Measurements from ENCODE around the gene SLC44A5.
"Not testable (repeated sequence)": the region's sequence is repeated elsewhere in the genome, so short reads cannot be mapped to it uniquely, and the experiment has no call there.

Gene SLC44A5

DNA sequence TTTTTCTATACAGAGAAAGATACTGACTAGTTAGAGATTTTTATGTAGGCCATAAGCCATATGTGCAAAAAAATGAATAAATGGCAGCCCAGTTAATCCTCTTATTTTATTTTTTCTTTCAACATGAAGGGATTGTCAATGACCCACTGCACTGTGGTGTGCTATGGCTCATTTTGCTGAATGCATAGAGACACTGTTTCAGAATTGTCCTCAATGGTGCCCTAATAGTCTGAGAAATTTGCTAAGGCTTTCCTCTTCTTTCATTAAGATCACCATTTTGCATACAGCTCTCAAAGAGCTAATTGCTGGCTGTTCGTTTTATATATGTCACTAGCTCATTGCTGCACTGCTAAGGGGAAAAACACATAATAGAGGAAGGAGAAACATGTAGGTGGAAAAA lies 189.5 kb downstream of the SLC44A5 start:
- no peaks in the 10 kb centered on the region for H3K4me1 Mint-ChIP-seq
- H3K9me3 Mint-ChIP-seq: peaks cover 6% of the 10 kb centered on the region
- H3K27ac Mint-ChIP-seq (ENCODE audit: low read depth): no peak overlapping the region
- ATAC-seq (replicated peaks; ENCODE audit: extremely low read depth, poor library complexity, severe bottlenecking): no peak
- H3K4me3 Mint-ChIP-seq: no peak overlapping the region
- H3K27me3 Mint-ChIP-seq: no peaks in the 10 kb centered on the region
- DNase-seq (ENCODE audit: low spot score in 2 of 2): no peak
- no peaks in the 10 kb centered on the region for H3K36me3 Mint-ChIP-seq (ENCODE audit: insufficient read depth)

GRCh38 chr1:75415187-75415586 lies 195.7 kb downstream of the SLC44A5 start:
- Mint-ChIP-seq H3K27me3 (no peaks in the 10 kb centered on the region), H3K36me3 (ENCODE audit: insufficient read depth) (no peaks in the 10 kb centered on the region), H3K4me3 (no peak overlapping the region), H3K9me3 (peaks cover 6% of the 10 kb centered on the region), H3K4me1 (no peaks in the 10 kb centered on the region), H3K27ac (ENCODE audit: low read depth) (no peak overlapping the region)
- no peak for DNase-seq (ENCODE audit: low spot score in 2 of 2)
- ATAC-seq (replicated peaks; ENCODE audit: extremely low read depth, poor library complexity, severe bottlenecking): no peak

GRCh38 chr1:75412616-75413015 lies 198.3 kb downstream of the SLC44A5 start:
- Mint-ChIP-seq H3K4me3 (no peak overlapping the region), H3K9me3 (peaks cover 5% of the 10 kb centered on the region), H3K36me3 (ENCODE audit: insufficient read depth) (no peaks in the 10 kb centered on the region), H3K4me1 (no peaks in the 10 kb centered on the region), H3K27ac (ENCODE audit: low read depth) (no peak overlapping the region), H3K27me3 (no peaks in the 10 kb centered on the region)
- DNase-seq (ENCODE audit: low spot score in 2 of 2): no peak
- no peak for ATAC-seq (replicated peaks; ENCODE audit: extremely low read depth, poor library complexity, severe bottlenecking)

- not testable (repeated sequence) for H3K27me3 Mint-ChIP-seq; H3K36me3 Mint-ChIP-seq (ENCODE audit: insufficient read depth); H3K4me1 Mint-ChIP-seq; H3K4me3 Mint-ChIP-seq; H3K27ac Mint-ChIP-seq (ENCODE audit: low read depth); DNase-seq (ENCODE audit: low spot score in 2 of 2); ATAC-seq (replicated peaks; ENCODE audit: extremely low read depth, poor library complexity, severe bottlenecking)
- peaks cover 16% of the 10 kb centered on the region for H3K9me3 Mint-ChIP-seq
These were observed 206.2 kb downstream of the SLC44A5 start for GRCh38 chr1:75404681-75405080.

DNA sequence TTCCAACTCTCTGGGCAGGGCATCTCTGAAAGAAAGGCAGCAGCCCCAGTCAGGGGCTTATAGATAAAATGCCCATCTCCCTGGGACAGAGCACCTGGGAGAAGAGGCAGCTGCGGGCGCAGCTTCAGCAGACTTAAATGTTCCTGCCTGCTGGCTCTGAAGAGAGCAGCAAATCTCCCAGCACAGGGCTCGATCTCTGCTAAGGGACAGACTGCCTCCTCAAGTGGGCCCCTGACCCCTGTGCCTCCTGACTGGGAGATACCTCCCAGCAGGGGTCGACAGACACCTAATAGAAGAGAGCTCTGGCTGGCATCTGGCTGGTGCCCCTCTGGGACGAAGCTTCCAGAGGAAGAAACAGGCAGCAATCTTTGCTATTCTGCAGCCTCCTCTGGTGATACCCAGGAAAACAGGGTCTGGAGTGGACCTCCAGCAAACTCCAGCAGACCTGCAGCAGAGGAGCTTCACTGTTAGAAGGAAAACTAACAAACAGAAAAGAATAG lies 207.7 kb downstream of the SLC44A5 start:
- H3K4me3 Mint-ChIP-seq; H3K4me1 Mint-ChIP-seq; DNase-seq (ENCODE audit: low spot score in 2 of 2); ATAC-seq (replicated peaks; ENCODE audit: extremely low read depth, poor library complexity, severe bottlenecking); H3K27ac Mint-ChIP-seq (ENCODE audit: low read depth); H3K27me3 Mint-ChIP-seq; H3K36me3 Mint-ChIP-seq (ENCODE audit: insufficient read depth): not testable (repeated sequence)
- H3K9me3 Mint-ChIP-seq: peaks cover 16% of the 10 kb centered on the region

DNA sequence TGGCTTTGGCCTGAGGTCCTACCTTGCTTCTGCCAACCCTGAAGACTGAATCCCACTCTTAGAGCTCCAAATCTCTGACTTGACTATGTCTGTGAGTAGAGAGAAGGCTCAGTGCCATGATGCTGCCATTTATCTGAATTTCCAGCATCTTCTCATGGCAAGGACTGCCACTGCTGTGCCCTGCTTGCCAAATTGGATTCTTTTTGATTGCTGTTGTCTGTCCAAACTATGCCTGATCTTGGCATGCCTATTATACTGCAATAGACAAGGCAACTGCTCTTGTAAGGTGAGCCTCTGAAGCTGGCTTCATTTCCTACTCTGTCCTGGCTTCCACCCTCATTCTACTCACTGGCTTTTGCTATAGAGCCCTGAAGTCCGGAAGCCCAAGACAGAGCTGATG lies 210.2 kb downstream of the SLC44A5 start:
- ATAC-seq (replicated peaks; ENCODE audit: extremely low read depth, poor library complexity, severe bottlenecking) (no peak), DNase-seq (ENCODE audit: low spot score in 2 of 2) (no peak)
- no peak overlapping the region for H3K4me3 Mint-ChIP-seq
- H3K4me1 Mint-ChIP-seq: no peaks in the 10 kb centered on the region
- H3K27me3 Mint-ChIP-seq: no peaks in the 10 kb centered on the region
- no peaks in the 10 kb centered on the region for H3K36me3 Mint-ChIP-seq (ENCODE audit: insufficient read depth)
- no peak overlapping the region for H3K27ac Mint-ChIP-seq (ENCODE audit: low read depth)
- H3K9me3 Mint-ChIP-seq: peaks cover 20% of the 10 kb centered on the region

DNA sequence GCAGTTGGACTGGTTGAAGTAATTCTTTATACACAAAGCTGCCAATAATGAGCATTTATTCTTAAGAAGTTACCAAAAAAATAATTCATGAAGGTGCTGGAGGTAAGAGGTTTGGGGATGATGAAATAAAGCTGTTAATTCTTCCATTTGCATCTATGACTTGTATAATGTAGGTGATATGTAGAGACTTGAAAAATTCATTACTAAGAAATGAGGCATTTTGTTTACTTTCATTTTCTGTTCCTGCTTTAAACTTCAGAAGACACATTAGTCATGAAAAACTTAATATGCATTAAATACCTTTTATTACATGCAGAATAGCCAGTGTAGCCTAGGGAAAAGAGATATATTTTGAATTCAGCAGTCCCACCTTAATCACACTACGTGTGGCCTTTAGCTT lies 214.2 kb downstream of the SLC44A5 start:
- no peaks in the 10 kb centered on the region for H3K27me3 Mint-ChIP-seq
- H3K9me3 Mint-ChIP-seq: peaks cover 18% of the 10 kb centered on the region
- no peak for ATAC-seq (replicated peaks; ENCODE audit: extremely low read depth, poor library complexity, severe bottlenecking)
- no peaks in the 10 kb centered on the region for H3K36me3 Mint-ChIP-seq (ENCODE audit: insufficient read depth)
- H3K4me1 Mint-ChIP-seq: no peaks in the 10 kb centered on the region
- no peak overlapping the region for H3K27ac Mint-ChIP-seq (ENCODE audit: low read depth)
- no peak overlapping the region for H3K4me3 Mint-ChIP-seq
- DNase-seq (ENCODE audit: low spot score in 2 of 2): no peak

- no peaks in the 10 kb centered on the region for H3K4me1 Mint-ChIP-seq
- ATAC-seq (replicated peaks; ENCODE audit: extremely low read depth, poor library complexity, severe bottlenecking) (no peak), DNase-seq (ENCODE audit: low spot score in 2 of 2) (no peak)
- no peak overlapping the region for H3K4me3 Mint-ChIP-seq
- no peaks in the 10 kb centered on the region for H3K27me3 Mint-ChIP-seq
- no peaks in the 10 kb centered on the region for H3K36me3 Mint-ChIP-seq (ENCODE audit: insufficient read depth)
- no peak overlapping the region for H3K27ac Mint-ChIP-seq (ENCODE audit: low read depth)
- peaks cover 16% of the 10 kb centered on the region for H3K9me3 Mint-ChIP-seq
These were observed 214.7 kb downstream of the SLC44A5 start for GRCh38 chr1:75396260-75396659.

GRCh38 chr1:75394386-75395139 lies 216.4 kb downstream of the SLC44A5 start:
- Mint-ChIP-seq H3K4me3 (no peak overlapping the region), H3K9me3 (peaks cover 22% of the 10 kb centered on the region), H3K27me3 (no peaks in the 10 kb centered on the region), H3K4me1 (no peaks in the 10 kb centered on the region), H3K36me3 (ENCODE audit: insufficient read depth) (no peaks in the 10 kb centered on the region), H3K27ac (ENCODE audit: low read depth) (no peak overlapping the region)
- no peak for ATAC-seq (replicated peaks; ENCODE audit: extremely low read depth, poor library complexity, severe bottlenecking)
- no peak for DNase-seq (ENCODE audit: low spot score in 2 of 2)

DNA sequence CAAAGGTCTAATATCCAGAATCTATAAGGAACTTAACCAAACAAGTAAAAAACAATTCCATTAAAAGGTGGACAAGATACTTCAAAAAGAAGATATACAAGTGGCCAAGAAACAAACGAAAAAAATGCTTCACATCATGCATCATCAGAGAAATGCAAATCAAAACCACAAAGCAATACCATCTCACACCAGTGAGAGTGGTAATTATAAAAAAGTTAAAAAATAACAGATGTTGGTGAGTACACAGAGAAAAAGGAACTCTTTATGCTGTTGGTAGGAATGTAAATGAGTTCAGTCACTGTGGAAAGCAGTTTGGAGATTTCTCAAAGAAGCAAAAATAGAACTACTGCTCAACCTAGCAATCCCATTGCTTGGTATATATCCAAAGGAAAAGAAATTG lies 218.6 kb downstream of the SLC44A5 start:
- Mint-ChIP-seq H3K4me1 (no peaks in the 10 kb centered on the region), H3K36me3 (ENCODE audit: insufficient read depth) (no peaks in the 10 kb centered on the region), H3K4me3 (no peak overlapping the region), H3K27me3 (no peaks in the 10 kb centered on the region), H3K9me3 (peaks cover 24% of the 10 kb centered on the region), H3K27ac (ENCODE audit: low read depth) (no peak overlapping the region)
- DNase-seq (ENCODE audit: low spot score in 2 of 2) (no peak), ATAC-seq (replicated peaks; ENCODE audit: extremely low read depth, poor library complexity, severe bottlenecking) (no peak)

DNA sequence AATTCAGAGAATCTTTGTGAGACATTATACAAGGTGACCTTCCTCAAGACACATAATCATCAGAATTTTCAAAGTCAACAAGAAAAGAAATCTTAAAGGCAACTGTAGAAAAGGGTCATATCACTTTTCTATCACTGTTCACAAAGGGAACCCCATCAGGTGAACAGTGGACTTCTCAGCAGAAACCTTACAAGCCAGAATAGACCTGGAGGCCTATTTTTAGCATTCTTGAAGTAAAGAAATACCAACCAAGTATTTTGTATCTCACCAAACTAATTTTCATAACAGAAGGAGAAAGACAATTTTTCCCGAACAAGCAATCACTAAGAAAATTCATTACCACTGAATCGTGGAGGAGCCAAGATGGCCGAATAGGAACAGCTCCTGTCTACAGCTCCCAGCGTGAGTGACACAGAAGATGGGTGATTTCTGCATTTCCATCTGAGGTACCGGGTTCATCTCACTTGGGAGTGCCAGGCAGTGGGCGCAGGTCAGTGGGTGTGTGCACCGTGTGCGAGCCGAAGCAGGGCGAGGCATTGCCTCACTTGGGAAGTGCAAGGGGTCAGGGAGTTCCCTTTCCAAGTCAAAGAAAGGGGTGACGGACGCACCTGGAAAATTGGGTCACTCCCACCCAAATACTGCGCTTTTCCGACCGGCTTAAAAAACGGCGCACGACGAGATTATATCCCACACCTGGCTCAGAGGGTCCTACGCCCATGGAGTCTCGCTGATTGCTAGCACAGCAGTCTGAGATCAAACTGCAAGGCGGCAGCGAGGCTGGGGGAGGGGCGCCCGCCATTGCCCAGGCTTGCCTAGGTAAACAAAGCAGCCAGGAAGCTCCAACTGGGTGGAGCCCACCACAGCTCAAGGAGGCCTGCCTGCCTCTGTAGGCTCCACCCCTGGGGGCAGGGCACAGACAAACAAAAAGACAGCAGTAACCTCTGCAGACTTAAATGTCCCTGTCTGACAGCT lies 235.2 kb downstream of the SLC44A5 start:
- DNase-seq (ENCODE audit: low spot score in 2 of 2): peak in 1 of 2 donors; percentile 22
- not testable (repeated sequence) for ATAC-seq (replicated peaks; ENCODE audit: extremely low read depth, poor library complexity, severe bottlenecking)
- H3K4me3 Mint-ChIP-seq: peak overlapping the region; percentile 88

GRCh38 chr1:75373542-75374159 lies 237.3 kb downstream of the SLC44A5 start:
- Mint-ChIP-seq H3K36me3 (ENCODE audit: insufficient read depth) (peaks cover 5% of the 10 kb centered on the region), H3K4me3 (no peak overlapping the region), H3K9me3 (no peaks in the 10 kb centered on the region), H3K27ac (ENCODE audit: low read depth) (no peak overlapping the region), H3K4me1 (no peaks in the 10 kb centered on the region), H3K27me3 (no peaks in the 10 kb centered on the region)
- ATAC-seq (replicated peaks; ENCODE audit: extremely low read depth, poor library complexity, severe bottlenecking): no peak
- no peak for DNase-seq (ENCODE audit: low spot score in 2 of 2)

More for the DNA sequence above, 235.2 kb downstream of the SLC44A5 start:
- not testable (repeated sequence) for H3K4me1 Mint-ChIP-seq; H3K36me3 Mint-ChIP-seq (ENCODE audit: insufficient read depth); H3K27me3 Mint-ChIP-seq; H3K9me3 Mint-ChIP-seq
- peak overlapping the region; percentile 94 for H3K27ac Mint-ChIP-seq (ENCODE audit: low read depth)

All from central memory CD8-positive, alpha-beta T cell (primary cell).